Activated naive CD8-positive, alpha-beta T cell treated with anti-CD3 and anti-CD28 coated beads, Interleukin-2, amount 10 ng/mL, durations not matched to agents 7 days and 5 days (primary cell): ENCODE measurements around the gene RBM43. TPM values are rescaled to one million over a fixed set of nuclear protein-coding genes. Genes with fewer than 3 reads are reported as not detected.

ENCODE experiments used
- ATAC-seq: fragments of 150-1000 bp; cut with Tn5 transposase; one replicate; pipeline ENCODE4 v1.10.0; 2021; ENCODE audit warnings: low read depth, moderate library complexity
- POLR2A ChIA-PET: fragments of 350-600 bp; sonication (Branson Sonifier 250); formaldehyde crosslinking; loops from one replicate; lab custom pipeline; 2021; ENCODE audit warnings: antibody characterized with exemption; lab: Charles Lee
- DNase-seq: peaks from one replicate; pipeline ENCODE4 v3.0.0; 2021
- H3K27ac Mint-ChIP-seq: one replicate; pipeline ENCODE4 v1.8.0; 2022; ENCODE audit warnings: mild to moderate bottlenecking, mixed read lengths
- H3K27me3 Mint-ChIP-seq: one replicate; pipeline ENCODE4 v1.8.0; 2022; ENCODE audit warnings: mild to moderate bottlenecking, moderate library complexity, mixed read lengths
- H3K36me3 Mint-ChIP-seq: one replicate; pipeline ENCODE4 v1.8.0; 2021; ENCODE audit warnings: mild to moderate bottlenecking, mixed read lengths
- H3K4me1 Mint-ChIP-seq: one replicate; pipeline ENCODE4 v1.8.0; 2021; ENCODE audit warnings: mixed read lengths
- H3K4me3 Mint-ChIP-seq: one replicate; pipeline ENCODE4 v1.8.0; 2022; ENCODE audit warnings: mild to moderate bottlenecking, moderate library complexity, mixed read lengths
- H3K9me3 Mint-ChIP-seq: one replicate; pipeline ENCODE4 v1.8.0; 2021; ENCODE audit warnings: mixed read lengths
- total RNA-seq, 2 experiments: library from RNA; stranded (reverse); gene quantifications; one replicate each; pipeline ENCODE4 v1.2.3, GENCODE V29; 2021

RBM43 gene
- total RNA-seq, 2 experiments from 2014 or later, result 11.6 to 13.0 TPM

DNA sequence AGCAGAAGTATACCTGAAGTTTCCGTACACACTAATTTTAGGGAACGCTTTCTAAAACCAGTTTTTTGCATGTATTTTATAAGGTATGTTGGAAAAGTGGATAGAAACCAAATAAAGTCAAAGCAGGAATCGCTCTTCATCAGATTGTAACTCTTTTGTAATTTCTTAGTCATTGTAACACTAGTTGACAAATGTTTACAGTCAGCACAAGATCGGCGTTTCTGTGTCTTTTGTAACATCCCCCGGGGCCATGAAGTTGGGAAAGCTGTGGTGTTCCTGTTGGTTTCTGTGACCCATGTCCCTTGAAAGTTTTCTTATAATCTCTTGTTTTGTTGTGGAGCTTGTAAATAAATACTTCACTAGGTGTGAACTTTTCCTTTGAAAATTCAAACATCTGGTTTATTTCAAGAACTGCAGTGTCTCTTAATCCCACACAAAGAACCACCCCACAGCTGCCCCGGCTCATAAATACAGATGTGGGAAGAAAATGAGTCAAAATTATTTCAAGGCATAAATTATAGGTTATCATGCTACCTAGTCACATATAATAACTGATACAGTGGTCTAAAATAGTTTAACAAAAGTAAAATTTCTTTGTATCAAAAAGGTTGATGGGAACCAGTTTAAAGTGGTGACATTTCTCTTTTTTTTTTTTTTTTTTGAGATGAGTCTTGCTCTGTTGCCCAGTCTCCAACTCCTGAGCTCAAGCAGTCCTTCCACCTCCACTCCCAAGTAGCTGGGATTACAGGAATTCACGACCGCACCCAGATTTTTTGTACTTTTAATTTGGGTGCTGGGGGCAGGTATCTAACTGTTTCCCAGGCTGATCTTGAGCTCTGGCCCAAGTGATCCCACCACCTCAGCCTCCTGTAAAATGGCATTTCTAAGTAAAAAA lies 28.6 kb upstream of the RBM43 start:
- peaks cover 34% of the 10 kb centered on the region for H3K4me1 Mint-ChIP-seq
- peak overlapping the region; percentile 95 for H3K4me3 Mint-ChIP-seq
- H3K27me3 Mint-ChIP-seq, result peaks cover 4% of the 10 kb centered on the region
- H3K27ac Mint-ChIP-seq, result peak overlapping the region; percentile 98
- POLR2A ChIA-PET, result interaction anchor here (0.6 to 4.0 kb wide), 8 partner anchors 8 to 1703 kb away, joined by 3 to 70 read pairs (median 6); partner anchors contain the start of genes MMADHC, RBM43 and RIF1
- ATAC-seq (peak; percentile 13), DNase-seq (no peak)
- H3K9me3 Mint-ChIP-seq, result no peaks in the 10 kb centered on the region
- peaks cover 19% of the 10 kb centered on the region for H3K36me3 Mint-ChIP-seq

DNA sequence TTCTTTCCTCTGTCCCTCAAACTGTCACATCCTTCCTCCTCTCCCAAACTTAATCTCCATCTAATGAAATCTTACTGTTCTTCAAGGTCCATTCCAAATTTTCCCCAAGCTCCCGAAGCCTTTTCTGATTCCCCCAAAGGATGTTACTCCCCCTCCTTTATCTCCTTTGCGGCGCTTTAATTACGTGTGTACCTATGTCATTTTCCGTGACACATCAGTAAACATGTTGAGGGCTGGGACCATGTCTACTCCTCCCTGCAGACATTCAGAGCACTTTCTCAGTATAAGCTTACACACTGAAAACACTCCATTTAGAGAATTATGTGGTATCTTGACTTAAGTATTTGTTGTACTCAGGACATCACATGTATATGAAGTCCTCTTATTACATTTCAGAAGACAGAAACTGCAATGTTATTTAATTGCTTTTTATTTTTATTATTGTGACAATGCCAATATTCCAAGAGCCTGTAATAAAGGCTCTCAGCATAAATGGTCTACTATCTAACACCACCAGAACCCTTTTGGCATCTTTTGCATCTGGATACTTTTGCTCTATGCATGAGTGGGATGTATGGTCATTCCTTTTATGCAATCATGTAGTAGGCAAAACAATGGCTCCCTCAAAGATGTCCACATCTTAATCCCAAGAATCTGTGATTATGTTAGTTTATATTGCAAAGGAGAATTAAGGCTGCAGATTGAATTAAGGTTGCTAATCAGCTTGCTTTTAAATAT lies 26.0 kb upstream of the RBM43 start:
- H3K4me1 Mint-ChIP-seq, result peaks cover 40% of the 10 kb centered on the region
- POLR2A ChIA-PET, result interaction anchor here (0.7 to 4.0 kb wide), 4 partner anchors 11 to 1701 kb away, joined by 3 to 70 read pairs (median 15); partner anchors contain the start of genes RBM43 and RIF1
- ATAC-seq, result no peak

DNA sequence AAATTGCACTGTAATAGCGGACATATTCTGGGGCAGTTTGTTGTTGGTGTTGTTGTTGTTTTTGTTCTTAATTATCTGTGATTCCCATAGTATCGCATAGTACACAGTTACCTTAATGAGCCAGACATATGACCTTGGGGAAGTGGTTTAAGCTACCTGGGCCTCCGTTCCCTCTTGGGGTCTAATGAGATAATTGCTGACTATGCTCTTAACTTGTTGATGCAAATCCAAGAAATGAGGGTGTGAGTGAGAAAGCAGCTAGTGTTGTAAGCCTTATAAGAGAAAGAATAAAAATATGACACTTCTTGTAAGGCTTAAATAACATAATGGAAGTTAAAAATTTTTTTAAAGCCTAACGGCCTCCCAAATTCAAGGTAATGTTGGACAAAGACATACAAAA lies 20.7 kb upstream of the RBM43 start:
- Mint-ChIP-seq H3K36me3 (peaks cover 33% of the 10 kb centered on the region), H3K9me3 (no peaks in the 10 kb centered on the region), H3K27ac (no peak overlapping the region), H3K4me1 (peaks cover 24% of the 10 kb centered on the region), H3K27me3 (no peaks in the 10 kb centered on the region), H3K4me3 (no peak overlapping the region)
- no peak for ATAC-seq
- DNase-seq, result no peak
- POLR2A ChIA-PET, result no interaction called here

More for the DNA sequence above, 26.0 kb upstream of the RBM43 start:
- peaks cover 23% of the 10 kb centered on the region for H3K36me3 Mint-ChIP-seq
- peak overlapping the region; percentile 95 for H3K4me3 Mint-ChIP-seq
- no peak for DNase-seq
- no peaks in the 10 kb centered on the region for H3K27me3 Mint-ChIP-seq
- no peaks in the 10 kb centered on the region for H3K9me3 Mint-ChIP-seq
- H3K27ac Mint-ChIP-seq, result peak overlapping the region; percentile 98

DNA sequence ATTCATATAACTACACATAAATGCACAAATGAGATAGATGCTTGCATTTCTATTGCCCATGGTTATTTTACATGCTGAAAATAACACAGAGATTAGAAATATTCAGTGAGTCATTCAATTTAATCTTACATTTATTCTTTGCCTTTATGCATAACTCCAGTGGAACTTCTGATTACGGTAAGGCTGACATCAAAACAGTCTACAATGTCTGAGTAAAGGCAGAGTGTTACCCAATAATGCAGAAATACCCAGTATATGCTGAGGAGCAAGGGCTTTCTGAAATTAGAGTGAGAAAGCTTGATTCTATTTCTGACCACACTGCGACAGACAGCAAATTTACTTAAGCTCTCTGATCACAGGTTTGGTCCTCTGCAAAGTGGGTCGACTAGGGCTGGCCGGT lies 18.6 kb upstream of the RBM43 start:
- Mint-ChIP-seq H3K27me3 (no peaks in the 10 kb centered on the region), H3K9me3 (no peaks in the 10 kb centered on the region), H3K36me3 (peaks cover 34% of the 10 kb centered on the region), H3K4me1 (peaks cover 8% of the 10 kb centered on the region), H3K4me3 (no peak overlapping the region), H3K27ac (no peak overlapping the region)
- ATAC-seq (no peak), DNase-seq (no peak)
- POLR2A ChIA-PET, result no interaction called here

DNA sequence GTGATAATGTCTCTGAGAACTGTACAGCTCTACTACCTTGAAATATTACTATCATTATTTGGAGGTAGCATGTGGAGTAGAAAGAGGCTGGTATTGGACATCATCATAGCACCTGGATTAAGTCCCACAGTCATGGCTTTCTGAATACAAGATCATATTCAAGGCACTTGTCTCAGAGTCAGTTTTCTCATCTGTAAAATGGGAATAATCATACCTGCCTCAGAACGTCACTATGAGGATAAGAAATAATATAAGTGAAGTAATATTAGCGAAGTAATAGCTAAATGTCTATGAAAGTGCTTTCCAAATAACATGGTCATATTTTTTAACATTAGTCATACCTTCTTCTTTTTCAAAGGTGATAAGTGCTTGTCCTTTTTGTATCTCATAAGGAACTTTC lies 16.8 kb upstream of the RBM43 start:
- Mint-ChIP-seq H3K4me1 (peaks cover 2% of the 10 kb centered on the region), H3K4me3 (no peak overlapping the region), H3K27me3 (no peaks in the 10 kb centered on the region), H3K36me3 (peaks cover 41% of the 10 kb centered on the region), H3K27ac (no peak overlapping the region), H3K9me3 (no peaks in the 10 kb centered on the region)
- POLR2A ChIA-PET, result no interaction called here
- no peak for ATAC-seq
- DNase-seq, result no peak

DNA sequence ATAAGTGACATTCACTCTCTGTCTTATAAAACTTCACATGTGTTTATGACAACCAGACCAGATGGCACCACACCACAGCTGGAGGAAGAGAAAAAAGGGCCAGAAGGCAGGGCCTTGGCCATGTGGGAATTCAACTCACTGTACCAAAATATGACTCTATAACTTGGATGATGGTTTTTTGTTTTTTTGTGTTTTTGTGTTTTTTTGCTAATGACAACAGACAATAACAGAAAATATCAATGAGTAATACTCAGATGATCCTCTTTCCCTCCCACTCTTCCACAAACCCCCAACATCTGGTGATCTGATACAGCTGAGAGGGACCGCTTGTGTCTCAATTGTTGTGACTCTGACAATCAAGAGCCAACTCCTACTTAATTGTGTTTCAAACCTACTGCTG lies 15.4 kb upstream of the RBM43 start:
- Mint-ChIP-seq H3K27me3 (no peaks in the 10 kb centered on the region), H3K4me3 (no peak overlapping the region), H3K27ac (no peak overlapping the region), H3K4me1 (peaks cover 4% of the 10 kb centered on the region), H3K9me3 (no peaks in the 10 kb centered on the region), H3K36me3 (peaks cover 44% of the 10 kb centered on the region)
- ATAC-seq (no peak), DNase-seq (no peak)
- POLR2A ChIA-PET, result interaction anchor here (0.5 kb wide), 1 partner anchor 11 kb away, joined by 3 read pairs; no protein-coding TSS in a partner anchor

DNA sequence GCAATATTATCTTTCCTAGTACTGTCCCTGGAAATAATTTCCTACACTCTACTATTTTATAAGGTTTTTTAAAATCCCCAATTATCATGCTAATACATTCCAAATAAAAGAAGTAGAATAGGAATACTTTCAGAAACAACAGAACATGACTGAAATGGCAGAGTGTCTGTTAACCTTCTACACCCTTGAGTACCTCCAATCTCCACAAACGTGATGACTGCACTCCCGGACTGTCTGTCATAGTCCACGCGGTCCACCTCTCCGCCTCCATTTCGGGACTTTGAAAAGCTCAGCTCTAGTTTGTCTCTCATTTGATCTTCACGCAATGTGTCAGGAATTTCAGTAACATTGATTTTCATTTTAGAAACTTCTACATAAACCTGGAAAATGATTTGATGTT lies 13.6 kb upstream of the RBM43 start:
- Mint-ChIP-seq H3K4me3 (no peak overlapping the region), H3K27ac (no peak overlapping the region), H3K9me3 (no peaks in the 10 kb centered on the region), H3K4me1 (peaks cover 2% of the 10 kb centered on the region), H3K27me3 (no peaks in the 10 kb centered on the region), H3K36me3 (peaks cover 52% of the 10 kb centered on the region)
- POLR2A ChIA-PET, result no interaction called here
- DNase-seq (no peak), ATAC-seq (no peak)

DNA sequence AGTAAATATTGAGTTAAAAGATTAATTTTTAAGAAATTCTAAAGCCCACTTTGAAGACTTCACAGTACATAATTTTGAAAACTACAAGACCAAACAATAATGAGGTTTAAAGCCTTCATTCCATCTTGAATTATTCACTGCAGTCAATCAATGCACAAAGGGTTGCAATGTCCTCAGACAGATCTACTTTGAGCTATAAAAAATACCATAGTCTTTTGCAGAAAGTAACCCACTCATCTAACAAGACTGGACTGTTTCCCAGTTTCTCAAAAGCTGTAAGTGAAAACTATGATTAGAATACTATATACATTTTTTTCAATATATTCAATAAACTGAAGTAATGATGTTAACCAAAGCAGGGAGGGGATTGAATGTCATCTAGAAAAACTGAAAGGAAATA lies 10.2 kb upstream of the RBM43 start:
- no peaks in the 10 kb centered on the region for H3K27me3 Mint-ChIP-seq
- no peak overlapping the region for H3K27ac Mint-ChIP-seq
- DNase-seq (no peak), ATAC-seq (no peak)
- H3K4me1 Mint-ChIP-seq, result peaks cover 6% of the 10 kb centered on the region
- peaks cover 56% of the 10 kb centered on the region for H3K36me3 Mint-ChIP-seq
- H3K9me3 Mint-ChIP-seq, result peaks cover 2% of the 10 kb centered on the region
- POLR2A ChIA-PET, result no interaction called here
- no peak overlapping the region for H3K4me3 Mint-ChIP-seq

DNA sequence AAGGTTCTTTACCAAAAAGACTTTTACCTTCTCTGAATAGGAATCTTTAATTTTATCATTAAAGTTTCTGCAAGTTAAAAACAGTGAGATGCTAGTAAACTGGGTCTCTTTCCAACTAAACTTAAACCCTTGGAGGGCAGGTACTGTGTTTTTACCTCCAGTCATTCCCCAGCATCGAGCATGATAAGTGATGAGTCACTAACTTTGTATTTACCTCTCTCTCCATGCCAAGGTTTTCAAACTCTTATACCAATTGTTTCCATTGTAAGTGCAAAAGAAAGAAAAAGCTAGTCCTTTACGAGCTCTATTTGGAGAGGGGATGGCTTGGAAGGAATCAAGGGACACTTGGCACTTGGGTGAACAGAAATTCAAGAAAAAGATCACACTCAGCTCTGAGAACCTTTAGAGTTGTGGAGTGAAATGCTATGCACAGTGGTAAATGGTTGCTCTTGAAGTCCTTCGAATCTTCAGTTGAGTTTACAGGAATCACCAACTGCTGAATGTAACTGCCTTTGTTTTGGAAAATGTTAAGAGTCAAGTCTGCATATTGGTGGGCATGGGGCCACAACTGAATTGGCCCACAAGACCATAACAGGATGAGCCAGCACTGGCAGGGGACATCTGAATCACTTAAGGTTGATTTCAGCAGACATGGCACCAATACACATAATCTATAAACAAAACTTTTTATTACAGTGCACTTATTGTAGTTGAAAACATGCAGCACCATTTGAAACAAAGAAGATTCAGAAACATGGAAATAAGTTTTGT lies 8.3 kb upstream of the RBM43 start:
- DNase-seq (no peak), ATAC-seq (no peak)
- H3K4me1 Mint-ChIP-seq, result peaks cover 8% of the 10 kb centered on the region
- H3K36me3 Mint-ChIP-seq, result peaks cover 49% of the 10 kb centered on the region
- H3K27ac Mint-ChIP-seq, result no peak overlapping the region
- POLR2A ChIA-PET, result no interaction called here
- no peak overlapping the region for H3K4me3 Mint-ChIP-seq
- H3K9me3 Mint-ChIP-seq, result peaks cover 2% of the 10 kb centered on the region
- no peaks in the 10 kb centered on the region for H3K27me3 Mint-ChIP-seq

DNA sequence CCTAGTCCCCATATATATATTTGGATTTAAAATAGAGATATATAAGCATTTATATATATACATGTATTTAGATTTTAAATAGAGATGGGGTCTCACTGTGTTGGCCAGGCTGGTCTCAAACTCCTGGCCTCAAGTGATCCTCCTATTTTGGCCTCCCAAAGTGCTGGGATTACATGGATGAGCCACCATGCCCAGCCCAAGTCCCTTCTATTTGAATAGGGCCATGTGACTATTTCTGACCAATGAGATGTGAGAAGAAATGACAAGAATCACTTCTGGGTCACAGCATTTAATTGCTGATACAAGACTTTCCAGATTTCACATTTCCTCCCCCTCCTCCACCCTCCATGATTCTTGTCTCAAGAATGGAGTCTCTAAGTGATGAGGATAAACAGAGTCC lies 6.4 kb upstream of the RBM43 start:
- ATAC-seq (no peak), DNase-seq (no peak)
- peaks cover 9% of the 10 kb centered on the region for H3K4me1 Mint-ChIP-seq
- H3K27ac Mint-ChIP-seq, result no peak overlapping the region
- no peak overlapping the region for H3K4me3 Mint-ChIP-seq
- no peaks in the 10 kb centered on the region for H3K27me3 Mint-ChIP-seq
- POLR2A ChIA-PET, result no interaction called here
- peaks cover 44% of the 10 kb centered on the region for H3K36me3 Mint-ChIP-seq
- H3K9me3 Mint-ChIP-seq, result peaks cover 2% of the 10 kb centered on the region

DNA sequence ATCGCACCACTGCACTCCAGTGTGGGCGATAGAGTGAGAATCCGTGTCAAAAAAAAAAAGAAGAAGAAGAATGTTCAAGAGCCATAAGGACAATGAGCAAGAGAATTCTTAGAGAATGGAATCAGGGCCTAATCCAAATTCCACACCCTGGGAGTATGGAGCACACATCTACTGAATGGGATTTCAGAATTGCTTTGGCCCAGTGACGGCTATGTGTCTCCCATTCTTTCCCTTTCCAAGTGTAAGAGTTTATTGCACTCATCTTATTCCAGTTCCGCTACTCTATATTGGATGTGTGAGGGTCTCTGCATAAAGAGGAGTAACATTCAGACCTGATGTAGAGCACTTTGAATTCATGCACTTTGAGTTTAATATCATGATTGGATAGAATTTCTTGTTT lies 5.9 kb upstream of the RBM43 start:
- peaks cover 41% of the 10 kb centered on the region for H3K36me3 Mint-ChIP-seq
- H3K4me1 Mint-ChIP-seq, result peaks cover 13% of the 10 kb centered on the region
- ATAC-seq (no peak), DNase-seq (no peak)
- peaks cover 2% of the 10 kb centered on the region for H3K9me3 Mint-ChIP-seq
- H3K27ac Mint-ChIP-seq, result no peak overlapping the region
- H3K4me3 Mint-ChIP-seq, result no peak overlapping the region
- H3K27me3 Mint-ChIP-seq, result no peaks in the 10 kb centered on the region
- POLR2A ChIA-PET, result no interaction called here

DNA sequence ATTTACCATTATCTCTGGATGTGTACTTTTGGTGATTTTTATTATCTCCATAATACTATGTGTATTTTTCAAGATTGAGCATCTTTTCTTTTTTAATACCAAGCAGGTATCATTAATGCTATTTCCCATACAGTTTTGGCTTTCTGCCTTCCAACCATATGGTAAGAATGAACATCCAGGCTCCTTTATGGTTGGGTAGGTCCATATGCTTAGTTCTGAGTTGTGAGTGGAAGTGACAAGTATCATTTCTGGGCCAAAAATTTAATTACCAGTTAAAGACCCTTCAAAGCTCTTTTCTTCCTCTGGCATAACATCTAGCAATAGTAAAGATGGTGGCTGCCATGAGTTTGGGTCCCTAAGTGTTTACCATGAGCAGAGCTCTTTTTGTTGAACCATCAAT lies 4.3 kb upstream of the RBM43 start:
- H3K27me3 Mint-ChIP-seq, result no peaks in the 10 kb centered on the region
- POLR2A ChIA-PET, result no interaction called here
- no peak overlapping the region for H3K4me3 Mint-ChIP-seq
- H3K4me1 Mint-ChIP-seq, result peaks cover 18% of the 10 kb centered on the region
- ATAC-seq, result no peak
- peaks cover 30% of the 10 kb centered on the region for H3K36me3 Mint-ChIP-seq
- no peak overlapping the region for H3K27ac Mint-ChIP-seq
- DNase-seq, result no peak
- H3K9me3 Mint-ChIP-seq, result peaks cover 2% of the 10 kb centered on the region

DNA sequence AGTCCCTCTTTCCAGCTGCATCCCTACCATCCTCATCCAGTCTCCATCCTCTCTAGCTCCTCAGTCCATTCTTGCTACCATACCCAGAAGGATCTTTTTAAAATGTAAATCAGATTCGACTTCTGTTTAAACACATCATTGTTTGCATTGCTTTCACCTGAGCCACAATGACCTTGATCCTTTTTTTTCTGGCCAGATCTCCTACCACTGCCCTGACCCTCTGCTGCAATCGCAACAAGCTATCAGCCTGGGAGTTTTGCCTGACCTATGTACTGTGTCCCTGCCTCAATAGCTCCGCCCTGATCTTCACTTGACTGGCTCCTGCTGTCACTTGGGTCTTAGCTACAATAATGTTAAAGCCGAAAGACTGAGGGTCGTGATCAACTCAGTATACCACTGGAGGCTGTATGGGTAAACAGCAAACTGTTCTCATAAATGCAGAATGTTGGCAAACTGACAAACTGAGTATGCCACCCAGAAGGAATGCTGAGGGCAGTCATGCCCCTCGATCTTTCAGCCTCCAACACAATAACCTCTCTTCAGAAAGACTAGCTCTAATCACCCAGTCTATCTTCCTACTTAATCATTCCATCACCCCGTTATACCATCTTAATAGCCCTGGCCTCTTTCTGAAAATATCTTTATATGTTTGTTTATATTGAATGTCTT lies 2.6 kb upstream of the RBM43 start:
- H3K4me1 Mint-ChIP-seq, result peaks cover 27% of the 10 kb centered on the region
- peaks cover 19% of the 10 kb centered on the region for H3K36me3 Mint-ChIP-seq
- POLR2A ChIA-PET, result no interaction called here
- DNase-seq (no peak), ATAC-seq (no peak)
- peaks cover 2% of the 10 kb centered on the region for H3K9me3 Mint-ChIP-seq
- no peak overlapping the region for H3K27ac Mint-ChIP-seq
- H3K27me3 Mint-ChIP-seq, result no peaks in the 10 kb centered on the region
- no peak overlapping the region for H3K4me3 Mint-ChIP-seq
